Cardiac fibroblast (primary cell): ENCODE results near the gene ZFYVE1.

Source experiments
- DNase-seq, 2 donors: peaks; one replicate each; pipeline versions ENCODE4 v3.0.0 to v3.0.0-alpha.2; 2010; ENCODE audit warnings: low read depth in 2 of 2
- H3K4me3 ChIP-seq, 2 donors: replicated peaks in 1 of 2; 1 replicate in 1 of 2; 2 replicates in 1 of 2; pipeline ENCODE4 v1.5.1; 2011; ENCODE audit warnings: low read depth in 2 of 2, low read length in 2 of 2, mild to moderate bottlenecking in 2 of 2, moderate library complexity in 1 of 2
- CTCF ChIP-seq: IDR thresholded peaks from one replicate; pipeline ENCODE4 v1.5.1; 2011; ENCODE audit warnings: low read depth, mild to moderate bottlenecking, low read length, inconsistent platforms

Gene ZFYVE1

GRCh38 chr14:72982146-72982708, 44.7 kb downstream of the ZFYVE1 start:
- no peak for TF ChIP-seq CTCF
- DNase-seq, result no peak
- no peak overlapping the region for H3K4me3 ChIP-seq

GRCh38 chr14:72980863-72981262, 46.0 kb downstream of the ZFYVE1 start:
- H3K4me3 ChIP-seq, result no peak overlapping the region
- no peak for TF ChIP-seq CTCF

GRCh38 chr14:72978856-72979255, 48.0 kb downstream of the ZFYVE1 start:
- no peak overlapping the region for H3K4me3 ChIP-seq
- no peak for TF ChIP-seq CTCF
- DNase-seq, result no peak

More at GRCh38 chr14:72980863-72981262, 46.0 kb downstream of the ZFYVE1 start:
- no peak for DNase-seq

GRCh38 chr14:72975770-72976169, 51.1 kb downstream of the ZFYVE1 start:
- DNase-seq, result no peak
- TF ChIP-seq CTCF, result no peak
- H3K4me3 ChIP-seq, result no peak overlapping the region

GRCh38 chr14:72974661-72975060, 52.2 kb downstream of the ZFYVE1 start:
- TF ChIP-seq CTCF, result no peak
- DNase-seq, result no peak
- no peak overlapping the region for H3K4me3 ChIP-seq

GRCh38 chr14:72970824-72971434, 56.0 kb downstream of the ZFYVE1 start:
- H3K4me3 ChIP-seq, result no peak overlapping the region
- no peak for DNase-seq
- TF ChIP-seq CTCF, result no peak

- no peak for TF ChIP-seq CTCF
- H3K4me3 ChIP-seq, result no peak overlapping the region
- DNase-seq, result no peak
Measured at GRCh38 chr14:72970058-72970630, 56.8 kb downstream of the ZFYVE1 start.
